Neutrophil (primary cell): Measurements from ENCODE around the gene FOSL1.

ENCODE experiments used
- H3K27ac ChIP-seq: fragments of 200-600 bp; sonication (generic); 2 replicates; pipeline ENCODE4 v1.5.1; 2016; ENCODE audit warnings: mild to moderate bottlenecking, moderate library complexity
- H3K27me3 ChIP-seq: fragments of 200-600 bp; sonication (generic); 2 replicates; pipeline ENCODE4 v1.6.0; 2016; ENCODE audit warnings: mild to moderate bottlenecking
- H3K36me3 ChIP-seq: fragments of 200-600 bp; sonication (generic); 2 replicates; pipeline ENCODE4 v1.5.1; 2017
- H3K4me1 ChIP-seq, 2 experiments: fragments of 200-600 bp in 1 of 2; sonication (generic) in 1 of 2; 1 replicate in 1 of 2; 2 replicates in 1 of 2; pipeline versions ENCODE4 v1.5.1 to v1.6.1; 2013 to 2016; ENCODE audit warnings: low read depth in 1 of 2, low read length in 1 of 2, mild to moderate bottlenecking in 1 of 2, moderate library complexity in 1 of 2; ENCODE audit not compliant: control insufficient read depth in 1 of 2, insufficient read depth in 1 of 2
- H3K4me3 ChIP-seq, 2 experiments: fragments of 200-600 bp in 1 of 2; sonication (generic) in 1 of 2; 1 replicate in 1 of 2; 2 replicates in 1 of 2; pipeline ENCODE4 v1.5.1; 2013 to 2016; ENCODE audit warnings: low read depth in 1 of 2, low read length in 1 of 2, mild to moderate bottlenecking in 1 of 2, moderate library complexity in 1 of 2
- H3K9me3 ChIP-seq: fragments of 200-600 bp; sonication (generic); 2 replicates; pipeline ENCODE4 v1.5.1; 2016
- CTCF ChIP-seq: fragments of 200-600 bp; sonication (generic); IDR thresholded peaks from 2 replicates; pipeline ENCODE4 v1.5.1; 2016; ENCODE audit warnings: antibody characterized with exemption

The FOSL1 gene

GRCh38 chr11:65872586-65873317 is 27.4 kb downstream of the FOSL1 start, which contains the start of gene EFEMP2:
EFEMP2 (minus strand) TSS chr11:65872800; CDS start chr11:65872354, 446 bp downstream.
- Histone ChIP-seq H3K4me1 (peaks cover 36 to 41% of the 10 kb centered on the region in 2 experiments), H3K36me3 (peaks cover 7% of the 10 kb centered on the region), H3K4me3 (peak within 1 kb of the TSS; percentile 91), H3K9me3 (no peaks in the 10 kb centered on the region), H3K27ac (peak within 1 kb of the TSS; percentile 76), H3K27me3 (no peaks in the 10 kb centered on the region)
- no peak for TF ChIP-seq CTCF

- peaks cover 43 to 45% of the 10 kb centered on the region in 2 experiments for H3K4me1 ChIP-seq
- TF ChIP-seq CTCF, result no peak
- H3K27me3 ChIP-seq, result no peaks in the 10 kb centered on the region
- H3K4me3 ChIP-seq, result peak overlapping the region; percentile 12 to 91
- peaks cover 15% of the 10 kb centered on the region for H3K36me3 ChIP-seq
- no peaks in the 10 kb centered on the region for H3K9me3 ChIP-seq
- peak overlapping the region; percentile 76 for H3K27ac ChIP-seq
Measured at GRCh38 chr11:65871811-65872548, 28.2 kb downstream of the FOSL1 start.

GRCh38 chr11:65870706-65871681 is 29.2 kb downstream of the FOSL1 start:
- peaks cover 43 to 45% of the 10 kb centered on the region in 2 experiments for H3K4me1 ChIP-seq
- peaks cover 23% of the 10 kb centered on the region for H3K36me3 ChIP-seq
- H3K27ac ChIP-seq, result peak overlapping the region; percentile 76
- H3K27me3 ChIP-seq, result no peaks in the 10 kb centered on the region
- no peak overlapping the region for H3K4me3 ChIP-seq
- no peaks in the 10 kb centered on the region for H3K9me3 ChIP-seq
- no peak for TF ChIP-seq CTCF

GRCh38 chr11:65870307-65870658 is 29.9 kb downstream of the FOSL1 start:
- peaks cover 30% of the 10 kb centered on the region for H3K36me3 ChIP-seq
- H3K4me1 ChIP-seq, result peaks cover 43 to 45% of the 10 kb centered on the region in 2 experiments
- no peak overlapping the region for H3K27ac ChIP-seq
- no peak overlapping the region for H3K4me3 ChIP-seq
- TF ChIP-seq CTCF, result no peak
- H3K9me3 ChIP-seq, result no peaks in the 10 kb centered on the region
- H3K27me3 ChIP-seq, result no peaks in the 10 kb centered on the region

- Histone ChIP-seq H3K4me3 (no peak overlapping the region), H3K27ac (no peak overlapping the region), H3K9me3 (no peaks in the 10 kb centered on the region), H3K4me1 (peaks cover 43 to 45% of the 10 kb centered on the region in 2 experiments), H3K27me3 (no peaks in the 10 kb centered on the region), H3K36me3 (peaks cover 35% of the 10 kb centered on the region)
- no peak for TF ChIP-seq CTCF
Measured at GRCh38 chr11:65869643-65870306, 30.4 kb downstream of the FOSL1 start.
